Endothelial cell (in vitro differentiated cells): Measurements from ENCODE around the gene RETSAT. TPM values are rescaled to one million over a fixed set of nuclear protein-coding genes. Genes with fewer than 3 reads are reported as not detected.
"Not testable (repeated sequence)": the region's sequence is repeated elsewhere in the genome, so short reads cannot be mapped to it uniquely, and the experiment has no call there.

Source experiments
- DNase-seq: peaks from one replicate; pipeline ENCODE4 v3.0.0; 2021; ENCODE audit warnings: low spot score
- H3K27ac Mint-ChIP-seq: one replicate; pipeline ENCODE4 v1.8.0; 2021; ENCODE audit warnings: mixed read lengths, inconsistent platforms; ENCODE audit not compliant: unreplicated experiment
- H3K27me3 Mint-ChIP-seq: one replicate; pipeline ENCODE4 v1.8.0; 2021; ENCODE audit warnings: mild to moderate bottlenecking, moderate library complexity, mixed read lengths, inconsistent platforms; ENCODE audit not compliant: unreplicated experiment
- H3K36me3 Mint-ChIP-seq: one replicate; pipeline ENCODE4 v1.8.0; 2021; ENCODE audit warnings: mild to moderate bottlenecking, low read depth, mixed read lengths, inconsistent platforms; ENCODE audit not compliant: unreplicated experiment
- H3K4me1 Mint-ChIP-seq: one replicate; pipeline ENCODE4 v1.8.0; 2021; ENCODE audit warnings: mild to moderate bottlenecking, mixed read lengths, inconsistent platforms; ENCODE audit not compliant: unreplicated experiment
- H3K4me3 Mint-ChIP-seq: one replicate; pipeline ENCODE4 v1.8.0; 2021; ENCODE audit warnings: mild to moderate bottlenecking, mixed read lengths, inconsistent platforms; ENCODE audit not compliant: unreplicated experiment
- H3K9me3 Mint-ChIP-seq: one replicate; pipeline ENCODE4 v1.8.0; 2021; ENCODE audit warnings: mixed read lengths, inconsistent platforms; ENCODE audit not compliant: unreplicated experiment
- CTCF ChIP-seq: fragments of 200-600 bp; sonication (generic); IDR thresholded peaks from one replicate; pipeline ENCODE4 v1.5.0; 2021; ENCODE audit warnings: antibody characterized with exemption; ENCODE audit not compliant: unreplicated experiment
- total RNA-seq: library from RNA; stranded (reverse); fragmentation: NEBNext Ultra II Directional; extraction: Animal tissue kit (Norgen Biotek cat#: 25700); gene quantifications from one replicate; pipeline ENCODE4 v1.2.1, GENCODE V29; 2021; ENCODE audit not compliant: unreplicated experiment

The RETSAT gene
- total RNA-seq, 1 donor from 2014 or later: 37.0 TPM

- Mint-ChIP-seq H3K27ac (no peak overlapping the region), H3K4me3 (no peak overlapping the region), H3K4me1 (no peaks in the 10 kb centered on the region), H3K9me3 (no peaks in the 10 kb centered on the region), H3K36me3 (peaks cover 21% of the 10 kb centered on the region), H3K27me3 (peaks cover 3% of the 10 kb centered on the region)
- no peak for TF ChIP-seq CTCF
- DNase-seq: no peak
These were observed 34.7 kb upstream of the RETSAT start for GRCh38 chr2:85388878-85389538.

GRCh38 chr2:85387754-85388153 is 33.4 kb upstream of the RETSAT start:
- H3K9me3 Mint-ChIP-seq: no peaks in the 10 kb centered on the region
- peaks cover 6% of the 10 kb centered on the region for H3K27me3 Mint-ChIP-seq
- H3K27ac Mint-ChIP-seq: no peak overlapping the region
- H3K4me3 Mint-ChIP-seq: no peak overlapping the region
- H3K4me1 Mint-ChIP-seq: peaks cover 3% of the 10 kb centered on the region
- no peak for DNase-seq
- H3K36me3 Mint-ChIP-seq: peaks cover 18% of the 10 kb centered on the region
- TF ChIP-seq CTCF: no peak

GRCh38 chr2:85385746-85386145 is 31.4 kb upstream of the RETSAT start:
- DNase-seq: no peak
- no peak overlapping the region for H3K27ac Mint-ChIP-seq
- peaks cover 30% of the 10 kb centered on the region for H3K36me3 Mint-ChIP-seq

GRCh38 chr2:85383850-85384249 is 29.5 kb upstream of the RETSAT start:
- Mint-ChIP-seq H3K36me3 (peaks cover 31% of the 10 kb centered on the region), H3K27ac (no peak overlapping the region), H3K9me3 (no peaks in the 10 kb centered on the region), H3K4me1 (peaks cover 3% of the 10 kb centered on the region), H3K27me3 (peaks cover 6% of the 10 kb centered on the region), H3K4me3 (no peak overlapping the region)
- no peak for DNase-seq
- TF ChIP-seq CTCF: no peak

More at GRCh38 chr2:85385746-85386145, 31.4 kb upstream of the RETSAT start:
- Mint-ChIP-seq H3K4me1 (peaks cover 3% of the 10 kb centered on the region), H3K4me3 (no peak overlapping the region), H3K9me3 (no peaks in the 10 kb centered on the region), H3K27me3 (peaks cover 6% of the 10 kb centered on the region)
- no peak for TF ChIP-seq CTCF

- peaks cover 37% of the 10 kb centered on the region for H3K36me3 Mint-ChIP-seq
- not testable (repeated sequence) for H3K9me3 Mint-ChIP-seq, H3K4me1 Mint-ChIP-seq, H3K4me3 Mint-ChIP-seq, H3K27ac Mint-ChIP-seq, DNase-seq, H3K27me3 Mint-ChIP-seq
These were observed 28.8 kb upstream of the RETSAT start for GRCh38 chr2:85383151-85383550.
